Astrocyte (in vitro differentiated cells and primary cell): ENCODE data around the gene DUS3L. TPM values are rescaled to one million over a fixed set of nuclear protein-coding genes. Genes with fewer than 3 reads are reported as not detected.

ENCODE experiments used
- DNase-seq: peaks from one replicate; pipeline ENCODE4 v3.0.0-alpha.2; 2010; ENCODE audit warnings: low read depth
- FAIRE-seq: peaks from 2 replicates; lab custom pipeline; 2011; peaks lifted over from hg19 to GRCh38; lab: Jason Lieb, UNC
- H2AFZ ChIP-seq: 2 replicates; pipeline ENCODE4 v1.6.0; 2012; ENCODE audit warnings: low read depth, low read length, inconsistent platforms
- H3K27ac ChIP-seq: 2 replicates; pipeline ENCODE4 v1.5.1; 2011; ENCODE audit warnings: low read depth, low read length, inconsistent platforms
- H3K27me3 ChIP-seq: 2 replicates; pipeline ENCODE4 v1.6.0; 2011; ENCODE audit warnings: low read length, inconsistent platforms; ENCODE audit not compliant: insufficient read depth
- H3K36me3 ChIP-seq: 2 replicates; pipeline ENCODE4 v1.5.1; 2011; ENCODE audit warnings: low read length, inconsistent platforms; ENCODE audit not compliant: insufficient read depth
- H3K4me1 ChIP-seq: 2 replicates; pipeline ENCODE4 v1.5.1; 2011; ENCODE audit warnings: low read length, inconsistent platforms; ENCODE audit not compliant: insufficient read depth
- H3K4me2 ChIP-seq: 2 replicates; pipeline ENCODE4 v1.6.0; 2012; ENCODE audit warnings: low read length, inconsistent platforms
- H3K4me3 ChIP-seq: 2 replicates; pipeline ENCODE4 v1.5.1; 2011; ENCODE audit warnings: low read depth, mild to moderate bottlenecking, low read length, inconsistent platforms; ENCODE audit not compliant: insufficient read depth
- H3K79me2 ChIP-seq: 2 replicates; pipeline ENCODE4 v1.6.0; 2012; ENCODE audit warnings: mild to moderate bottlenecking, low read length, inconsistent platforms; ENCODE audit not compliant: insufficient read depth
- H3K9ac ChIP-seq: 2 replicates; pipeline ENCODE4 v1.6.0; 2012; ENCODE audit warnings: mild to moderate bottlenecking, low read length, inconsistent platforms
- H3K9me3 ChIP-seq: 2 replicates; pipeline ENCODE4 v1.5.1; 2012; ENCODE audit warnings: low read depth, mild to moderate bottlenecking, low read length, inconsistent platforms; ENCODE audit not compliant: insufficient read depth
- H4K20me1 ChIP-seq: 2 replicates; pipeline ENCODE4 v1.6.0; 2012; ENCODE audit warnings: low read length, inconsistent platforms; ENCODE audit not compliant: insufficient read depth
- H3K27ac Mint-ChIP-seq: one replicate; pipeline ENCODE4 v1.8.0; 2021; ENCODE audit warnings: mild to moderate bottlenecking, mixed read lengths; ENCODE audit not compliant: unreplicated experiment
- H3K27me3 Mint-ChIP-seq: one replicate; pipeline ENCODE4 v1.8.0; 2021; ENCODE audit warnings: low read depth, mixed read lengths; ENCODE audit not compliant: unreplicated experiment
- H3K36me3 Mint-ChIP-seq: one replicate; pipeline ENCODE4 v1.8.0; 2021; ENCODE audit warnings: low read depth, mixed read lengths; ENCODE audit not compliant: unreplicated experiment
- H3K4me1 Mint-ChIP-seq: one replicate; pipeline ENCODE4 v1.8.0; 2021; ENCODE audit warnings: low read depth, mixed read lengths; ENCODE audit not compliant: unreplicated experiment
- H3K4me3 Mint-ChIP-seq: one replicate; pipeline ENCODE4 v1.8.0; 2021; ENCODE audit warnings: mild to moderate bottlenecking, moderate library complexity, mixed read lengths; ENCODE audit not compliant: unreplicated experiment
- H3K9me3 Mint-ChIP-seq: one replicate; pipeline ENCODE4 v1.8.0; 2021; ENCODE audit warnings: mild to moderate bottlenecking, mixed read lengths; ENCODE audit not compliant: unreplicated experiment
- EZH2 ChIP-seq: IDR thresholded peaks from 2 replicates; pipeline ENCODE4 v1.6.1; 2012; ENCODE audit warnings: mild to moderate bottlenecking, low read length, inconsistent platforms; ENCODE audit not compliant: insufficient read depth
- total RNA-seq: library from RNA; stranded (reverse); gene quantifications from 2 replicates; pipeline ENCODE4 v1.2.1, GENCODE V29; 2021
- TF ChIP-seq, protein P1 (sequence below): IDR thresholded peaks from 2 replicates; pipeline ENCODE4 v1.5.1; 2011; ENCODE audit warnings: low read depth, mild to moderate bottlenecking, inconsistent platforms, low read length, moderate library complexity; ENCODE audit not compliant: insufficient read depth

Gene DUS3L
- total RNA-seq, 1 donor from 2014 or later = 18.4 TPM

DNA sequence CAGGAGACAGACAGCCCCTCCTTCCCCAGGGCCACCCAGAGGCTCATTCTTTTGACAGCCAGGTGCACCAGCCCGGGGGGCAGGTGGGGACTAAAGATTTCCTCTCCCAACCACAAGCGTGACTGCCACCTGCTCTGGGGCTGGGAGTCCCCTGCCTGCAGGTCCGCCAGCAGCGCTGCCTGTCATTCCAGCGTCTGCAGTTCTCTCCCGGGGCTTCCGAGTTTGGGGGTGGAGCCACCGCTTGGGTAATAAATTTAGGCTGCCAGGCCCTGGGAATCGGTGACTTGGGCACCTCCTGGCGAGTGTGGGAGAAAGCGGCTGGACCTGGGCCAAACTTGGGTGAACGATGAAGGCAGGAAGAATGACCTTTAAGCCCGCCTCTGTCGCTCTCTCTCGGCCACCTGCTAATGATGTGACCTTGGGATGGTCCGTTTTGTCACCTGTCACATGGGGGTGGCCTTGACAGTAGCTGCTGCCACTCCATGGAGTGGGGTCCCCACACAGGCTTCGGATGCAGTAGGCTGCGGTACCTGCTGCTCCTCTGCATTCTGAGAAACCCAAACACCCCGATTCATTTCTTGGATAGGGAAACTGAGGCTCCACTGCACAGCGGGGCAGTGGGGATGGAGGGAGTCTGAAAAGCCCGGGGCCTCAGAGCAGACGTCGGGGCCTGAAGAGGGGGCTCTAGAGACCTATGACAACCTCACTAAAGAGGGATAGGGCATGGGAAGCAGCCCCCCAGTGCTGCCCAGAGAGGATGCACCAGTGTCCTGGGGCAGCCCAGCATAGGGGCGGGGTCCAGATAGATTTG lies 35.8 kb upstream of the DUS3L start:
- Histone ChIP-seq H3K27me3 (no peaks in the 10 kb centered on the region), H3K79me2 (no peaks in the 10 kb centered on the region), H2AFZ (no peak overlapping the region), H3K4me2 (peak overlapping the region; percentile 93), H3K36me3 (no peaks in the 10 kb centered on the region), H3K9ac (no peak overlapping the region), H3K9me3 (no peaks in the 10 kb centered on the region), H3K4me3 (no peak overlapping the region), H4K20me1 (no peaks in the 10 kb centered on the region), H3K27ac (no peak overlapping the region), H3K4me1 (peaks cover 13% of the 10 kb centered on the region)
- Mint-ChIP-seq H3K27ac (no peak overlapping the region), H3K4me1 (no peaks in the 10 kb centered on the region), H3K9me3 (no peaks in the 10 kb centered on the region), H3K4me3 (peak overlapping the region; percentile 85), H3K36me3 (peaks cover 3% of the 10 kb centered on the region), H3K27me3 (peaks cover 5% of the 10 kb centered on the region)
- TF ChIP-seq, protein P1, sequence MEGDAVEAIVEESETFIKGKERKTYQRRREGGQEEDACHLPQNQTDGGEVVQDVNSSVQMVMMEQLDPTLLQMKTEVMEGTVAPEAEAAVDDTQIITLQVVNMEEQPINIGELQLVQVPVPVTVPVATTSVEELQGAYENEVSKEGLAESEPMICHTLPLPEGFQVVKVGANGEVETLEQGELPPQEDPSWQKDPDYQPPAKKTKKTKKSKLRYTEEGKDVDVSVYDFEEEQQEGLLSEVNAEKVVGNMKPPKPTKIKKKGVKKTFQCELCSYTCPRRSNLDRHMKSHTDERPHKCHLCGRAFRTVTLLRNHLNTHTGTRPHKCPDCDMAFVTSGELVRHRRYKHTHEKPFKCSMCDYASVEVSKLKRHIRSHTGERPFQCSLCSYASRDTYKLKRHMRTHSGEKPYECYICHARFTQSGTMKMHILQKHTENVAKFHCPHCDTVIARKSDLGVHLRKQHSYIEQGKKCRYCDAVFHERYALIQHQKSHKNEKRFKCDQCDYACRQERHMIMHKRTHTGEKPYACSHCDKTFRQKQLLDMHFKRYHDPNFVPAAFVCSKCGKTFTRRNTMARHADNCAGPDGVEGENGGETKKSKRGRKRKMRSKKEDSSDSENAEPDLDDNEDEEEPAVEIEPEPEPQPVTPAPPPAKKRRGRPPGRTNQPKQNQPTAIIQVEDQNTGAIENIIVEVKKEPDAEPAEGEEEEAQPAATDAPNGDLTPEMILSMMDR = no peak
- TF ChIP-seq EZH2 = no peak
- FAIRE-seq (no peak), DNase-seq (no peak)

DNA sequence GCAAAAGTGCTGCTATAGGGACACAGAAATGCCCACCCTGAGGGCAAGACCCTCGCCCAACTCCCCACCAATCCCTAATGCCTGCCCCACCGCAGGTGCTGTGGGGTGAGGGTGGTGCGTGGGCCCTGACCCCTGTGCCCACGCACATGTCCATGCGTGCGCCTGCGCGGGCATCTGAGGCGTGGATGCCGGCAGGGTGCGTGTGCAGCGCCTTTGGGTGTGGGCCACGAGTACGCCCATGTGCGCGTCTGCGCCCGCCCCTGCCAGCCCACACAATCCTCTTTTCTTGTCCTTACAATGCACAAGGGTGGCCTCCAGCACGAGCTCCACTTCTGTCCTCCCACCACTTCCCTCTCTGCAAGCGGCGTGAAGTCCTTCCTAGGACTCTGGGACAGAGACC lies 34.2 kb upstream of the DUS3L start:
- no peak overlapping the region for H3K9ac ChIP-seq
- H3K36me3 Mint-ChIP-seq = peaks cover 3% of the 10 kb centered on the region
- H3K27ac Mint-ChIP-seq = no peak overlapping the region
- peaks cover 13% of the 10 kb centered on the region for H3K4me1 ChIP-seq
- no peak for TF ChIP-seq EZH2
- TF ChIP-seq, protein P1 = no peak
- H3K9me3 Mint-ChIP-seq = no peaks in the 10 kb centered on the region
- no peak overlapping the region for H2AFZ ChIP-seq
- H3K27me3 ChIP-seq = no peaks in the 10 kb centered on the region
- no peaks in the 10 kb centered on the region for H3K36me3 ChIP-seq
- no peak for FAIRE-seq
- H3K4me3 ChIP-seq = no peak overlapping the region
- no peaks in the 10 kb centered on the region for H4K20me1 ChIP-seq
- H3K79me2 ChIP-seq = no peaks in the 10 kb centered on the region
- no peak for DNase-seq
- H3K4me3 Mint-ChIP-seq = no peak overlapping the region
- H3K4me2 ChIP-seq = no peak overlapping the region
- H3K27me3 Mint-ChIP-seq = peaks cover 8% of the 10 kb centered on the region
- no peaks in the 10 kb centered on the region for H3K9me3 ChIP-seq
- H3K4me1 Mint-ChIP-seq = no peaks in the 10 kb centered on the region
- no peak overlapping the region for H3K27ac ChIP-seq

DNA sequence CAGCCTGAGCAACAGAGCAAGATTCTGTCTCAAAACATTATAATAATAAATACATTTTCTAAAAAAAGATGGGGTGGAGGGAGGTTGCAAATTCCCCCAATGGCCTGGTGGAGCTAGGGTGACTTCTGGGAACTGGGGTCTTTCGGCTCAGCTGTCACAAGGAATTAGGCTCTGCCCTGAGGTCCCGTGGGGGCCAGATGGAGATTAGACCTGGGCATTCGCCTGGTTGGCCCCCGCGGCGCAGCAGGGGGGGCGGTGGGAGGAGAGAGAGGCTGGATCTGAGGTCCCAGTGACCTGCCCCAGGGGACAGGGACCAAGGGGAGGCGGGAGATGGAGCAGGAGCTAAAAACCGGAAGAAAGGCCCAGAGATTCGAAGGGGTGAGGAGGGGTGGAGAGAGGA lies 33.8 kb upstream of the DUS3L start:
- H2AFZ ChIP-seq = no peak overlapping the region
- H3K27me3 ChIP-seq = no peaks in the 10 kb centered on the region
- DNase-seq = no peak
- Mint-ChIP-seq H3K4me3 (no peak overlapping the region), H3K27ac (no peak overlapping the region), H3K4me1 (no peaks in the 10 kb centered on the region), H3K9me3 (no peaks in the 10 kb centered on the region), H3K36me3 (peaks cover 3% of the 10 kb centered on the region), H3K27me3 (peaks cover 8% of the 10 kb centered on the region)
- no peak overlapping the region for H3K9ac ChIP-seq
- H3K4me1 ChIP-seq = peaks cover 13% of the 10 kb centered on the region
- no peak for FAIRE-seq
- H3K9me3 ChIP-seq = no peaks in the 10 kb centered on the region
- TF ChIP-seq, protein P1 = no peak
- TF ChIP-seq EZH2 = no peak
- H4K20me1 ChIP-seq = no peaks in the 10 kb centered on the region
- H3K36me3 ChIP-seq = no peaks in the 10 kb centered on the region
- no peak overlapping the region for H3K27ac ChIP-seq
- no peaks in the 10 kb centered on the region for H3K79me2 ChIP-seq
- H3K4me3 ChIP-seq = no peak overlapping the region
- no peak overlapping the region for H3K4me2 ChIP-seq
